Upper lobe of left lung (tissue), 6 donors: ENCODE data around the gene FGF14. TPM values are rescaled to one million over a fixed set of nuclear protein-coding genes. Genes with fewer than 3 reads are reported as not detected.

ENCODE experiments used
- ATAC-seq, 2 donors: fragments of 200-7000 bp; cut with Tn5 transposase; one replicate each; pipeline ENCODE4 v1.9.1; 2022; ENCODE audit warnings: mild to moderate bottlenecking in 2 of 2, moderate library complexity in 2 of 2; ENCODE audit not compliant: low FRiP score in 2 of 2
- DNase-seq, 2 donors: peaks; one replicate each; pipeline ENCODE4 v3.0.0-alpha.2; 2019 to 2020
- H3K27ac ChIP-seq, 4 donors: fragments of 200-600 bp; sonication (generic); one replicate each; pipeline ENCODE4 v1.5.1; 2016 to 2019
- H3K27me3 ChIP-seq, 4 donors: fragments of 200-600 bp; sonication (generic); one replicate each; pipeline ENCODE4 v1.5.1; 2017 to 2019
- H3K36me3 ChIP-seq, 4 donors: fragments of 200-600 bp; sonication (generic); one replicate each; pipeline ENCODE4 v1.5.1; 2016 to 2019
- H3K4me1 ChIP-seq, 4 donors: fragments of 200-600 bp; sonication (generic); one replicate each; pipeline ENCODE4 v1.5.1; 2018 to 2019
- H3K4me3 ChIP-seq, 4 donors: fragments of 200-600 bp; sonication (generic); one replicate each; pipeline ENCODE4 v1.5.1; 2017 to 2019; ENCODE audit warnings: mild to moderate bottlenecking in 2 of 4, moderate library complexity in 1 of 4
- H3K9me3 ChIP-seq, 4 donors: fragments of 200-600 bp; sonication (generic); one replicate each; pipeline ENCODE4 v1.5.1; 2018 to 2019
- CTCF ChIP-seq, 6 experiments: fragments of 450-650 bp in 4 of 6; fragments of 200-600 bp in 2 of 6; sonication (generic) in 2 of 6; IDR thresholded peaks; one replicate each; pipeline ENCODE4 v1.5.1; 2016 to 2019; ENCODE audit warnings: antibody characterized with exemption in 6 of 6
- EP300 ChIP-seq, 4 donors: sonication (generic); formaldehyde crosslinking; IDR thresholded peaks; one replicate each; pipeline ENCODE4 v1.5.1; 2017; ENCODE audit warnings: antibody characterized with exemption in 4 of 4, control low read depth in 2 of 4
- POLR2A ChIP-seq, 4 donors: fragments of 450-650 bp; IDR thresholded peaks; one replicate each; pipeline ENCODE4 v1.5.1; 2016 to 2017; ENCODE audit warnings: antibody characterized with exemption in 4 of 4, mild to moderate bottlenecking in 2 of 4
- POLR2AphosphoS5 ChIP-seq, 2 donors: sonication (generic); formaldehyde crosslinking; IDR thresholded peaks; one replicate each; pipeline ENCODE4 v1.5.1; 2017; ENCODE audit warnings: antibody characterized with exemption in 2 of 2
- WGBS, 2 donors: methylation state at CpG; one replicate each; pipeline ENCODE4 v1.1.5; 2017 to 2018; 5-methylcytosine and 5-hydroxymethylcytosine counted together
- total RNA-seq, 6 donors: library from RNA; depleted of rRNA in 4 of 6; stranded (reverse); fragments of >200 nt in 4 of 6; gene quantifications; one replicate each; pipeline versions ENCODE4 v1.1.0 to v1.2.1, GENCODE V29; 2016 to 2021
- donor health status: DM: no; HTN: no; CAD: no; lungs with moderate emphysema.
- donor health status: DM: no; HTN: yes; CAD: no; lungs with severe emphysema.

FGF14 gene
- total RNA-seq, 6 donors from 2014 or later, result 0.80 to 8.4 (median 4.1) TPM

- Histone ChIP-seq H3K27ac (no peak overlapping the region), H3K4me1 (no peaks in the 10 kb centered on the region), H3K27me3 (no peaks in the 10 kb centered on the region), H3K4me3 (no peak overlapping the region), H3K9me3 (no peaks in the 10 kb centered on the region), H3K36me3 (no peaks in the 10 kb centered on the region)
- TF ChIP-seq POLR2AphosphoS5 (IDR thresholded peaks at IDR 0.05), result no peak
- no peak for TF ChIP-seq CTCF (IDR thresholded peaks at IDR 0.05)
- TF ChIP-seq POLR2A (IDR thresholded peaks at IDR 0.05), result no peak
- no peak for TF ChIP-seq EP300 (IDR thresholded peaks at IDR 0.05)
- DNase-seq, result no peak
- ATAC-seq, result no peak
These were observed 360.3 kb downstream of the FGF14 start for GRCh38 chr13:102041544-102041943.

GRCh38 chr13:102040812-102041211, 361.0 kb downstream of the FGF14 start:
- no peak for ATAC-seq
- TF ChIP-seq CTCF (IDR thresholded peaks at IDR 0.05), result no peak
- no peak for TF ChIP-seq EP300 (IDR thresholded peaks at IDR 0.05)
- TF ChIP-seq POLR2AphosphoS5 (IDR thresholded peaks at IDR 0.05), result no peak
- no peak for TF ChIP-seq POLR2A (IDR thresholded peaks at IDR 0.05)

GRCh38 chr13:102039264-102039663, 362.6 kb downstream of the FGF14 start:
- Histone ChIP-seq H3K36me3 (no peaks in the 10 kb centered on the region), H3K27ac (no peak overlapping the region), H3K9me3 (no peaks in the 10 kb centered on the region), H3K4me3 (no peak overlapping the region), H3K27me3 (no peaks in the 10 kb centered on the region), H3K4me1 (no peaks in the 10 kb centered on the region)
- ATAC-seq (peak in 1 of 2 donors; percentile 34), DNase-seq (no peak)
- WGBS, 2 donors, result 78 to 86% methylated on average over 7 of the region's 7 CpGs
- TF ChIP-seq CTCF (IDR thresholded peaks at IDR 0.05) (no peak), POLR2A (IDR thresholded peaks at IDR 0.05) (no peak), POLR2AphosphoS5 (IDR thresholded peaks at IDR 0.05) (no peak), EP300 (IDR thresholded peaks at IDR 0.05) (no peak)

More at GRCh38 chr13:102040812-102041211, 361.0 kb downstream of the FGF14 start:
- Histone ChIP-seq H3K27ac (no peak overlapping the region), H3K9me3 (no peaks in the 10 kb centered on the region), H3K27me3 (no peaks in the 10 kb centered on the region), H3K36me3 (no peaks in the 10 kb centered on the region), H3K4me3 (no peak overlapping the region), H3K4me1 (no peaks in the 10 kb centered on the region)
- whole genome bisulfite sequencing, 2 donors, result 48 to 53% methylated on average over 2 of the region's 2 CpGs
- DNase-seq, result no peak

- Histone ChIP-seq H3K27ac (no peak overlapping the region), H3K36me3 (no peaks in the 10 kb centered on the region), H3K4me1 (no peaks in the 10 kb centered on the region), H3K9me3 (no peaks in the 10 kb centered on the region), H3K4me3 (no peak overlapping the region), H3K27me3 (no peaks in the 10 kb centered on the region)
- ATAC-seq, result no peak
- no peak for DNase-seq
- TF ChIP-seq CTCF (IDR thresholded peaks at IDR 0.05), result no peak
- TF ChIP-seq POLR2A (IDR thresholded peaks at IDR 0.05), result no peak
- 79 to 88% methylated on average over 1 of the region's 1 CpG for WGBS, 2 donors
These were observed 363.1 kb downstream of the FGF14 start for GRCh38 chr13:102038787-102039186.

- DNase-seq, result no peak
- H3K4me1 ChIP-seq, result no peaks in the 10 kb centered on the region
- H3K4me3 ChIP-seq, result no peak overlapping the region
- no peaks in the 10 kb centered on the region for H3K9me3 ChIP-seq
- H3K27me3 ChIP-seq, result no peaks in the 10 kb centered on the region
- no peak overlapping the region for H3K27ac ChIP-seq
- no peak for ATAC-seq
- no peak for TF ChIP-seq EP300 (IDR thresholded peaks at IDR 0.05)
- no peak for TF ChIP-seq POLR2A (IDR thresholded peaks at IDR 0.05)
- no peak for TF ChIP-seq CTCF (IDR thresholded peaks at IDR 0.05)
- no peak for TF ChIP-seq POLR2AphosphoS5 (IDR thresholded peaks at IDR 0.05)
- H3K36me3 ChIP-seq, result no peaks in the 10 kb centered on the region
These were observed 365.9 kb downstream of the FGF14 start for GRCh38 chr13:102035969-102036368.
